GM20000 (cell line): ENCODE data around the gene SYT10.
"Not testable (repeated sequence)": the region's sequence is repeated elsewhere in the genome, so short reads cannot be mapped to it uniquely, and the experiment has no call there.

Experiments
- DNase-seq: peaks from one replicate; pipeline ENCODE4 v3.0.0; 2012; ENCODE audit warnings: low spot score
- CTCF ChIP-seq: IDR thresholded peaks from 2 replicates; pipeline ENCODE4 v1.5.1; 2012; ENCODE audit warnings: mild to moderate bottlenecking, control low read depth; ENCODE audit errors: extremely low read depth, missing control alignments

Gene SYT10

GRCh38 chr12:33431648-33432047 lies 8.0 kb downstream of the SYT10 start:
- TF ChIP-seq CTCF: no peak
- no peak for DNase-seq

- DNase-seq: no peak
- no peak for TF ChIP-seq CTCF
These were observed 10.2 kb downstream of the SYT10 start for GRCh38 chr12:33429468-33429867.

- DNase-seq: no peak
- no peak for TF ChIP-seq CTCF
These were observed 12.5 kb downstream of the SYT10 start for GRCh38 chr12:33427071-33427470.

DNA sequence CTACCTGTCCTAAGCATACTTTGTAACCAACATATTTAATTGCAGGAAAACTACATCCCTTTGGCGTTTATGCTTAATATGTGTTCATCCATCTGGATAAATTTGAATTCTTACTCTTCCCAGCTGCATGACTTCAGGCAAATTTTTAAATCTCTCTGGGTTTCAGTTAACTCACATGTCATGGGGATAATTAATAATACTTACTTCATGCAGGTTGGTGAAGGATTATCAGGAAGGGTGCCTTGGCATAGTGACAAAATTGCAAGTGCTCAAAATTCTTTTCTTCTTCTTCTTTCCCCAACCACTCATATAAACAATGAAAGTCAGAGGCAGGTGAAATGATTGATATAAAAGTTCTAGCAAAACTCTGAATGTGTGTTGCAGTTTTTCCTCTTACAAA lies 15.9 kb downstream of the SYT10 start:
- TF ChIP-seq CTCF: no peak
- DNase-seq: no peak

DNA sequence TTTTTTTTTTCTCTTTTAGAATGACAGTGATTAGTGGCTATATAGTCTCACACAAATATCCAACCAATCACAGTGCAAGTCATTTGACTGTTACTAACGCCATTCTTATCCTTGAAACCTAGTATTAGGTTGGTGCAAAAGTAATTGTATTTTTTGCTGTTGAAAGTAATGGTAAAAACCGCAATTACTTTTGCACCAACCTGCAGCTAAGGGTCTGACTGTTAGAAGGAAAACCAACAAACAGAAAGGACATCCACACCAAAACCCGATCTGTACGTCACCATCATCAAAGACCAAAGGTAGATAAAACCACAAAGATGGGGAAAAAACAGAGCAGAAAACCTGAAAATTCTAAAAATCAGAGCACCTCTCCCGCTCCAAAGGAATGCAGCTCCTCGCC lies 27.2 kb downstream of the SYT10 start:
- DNase-seq: not testable (repeated sequence)

DNA sequence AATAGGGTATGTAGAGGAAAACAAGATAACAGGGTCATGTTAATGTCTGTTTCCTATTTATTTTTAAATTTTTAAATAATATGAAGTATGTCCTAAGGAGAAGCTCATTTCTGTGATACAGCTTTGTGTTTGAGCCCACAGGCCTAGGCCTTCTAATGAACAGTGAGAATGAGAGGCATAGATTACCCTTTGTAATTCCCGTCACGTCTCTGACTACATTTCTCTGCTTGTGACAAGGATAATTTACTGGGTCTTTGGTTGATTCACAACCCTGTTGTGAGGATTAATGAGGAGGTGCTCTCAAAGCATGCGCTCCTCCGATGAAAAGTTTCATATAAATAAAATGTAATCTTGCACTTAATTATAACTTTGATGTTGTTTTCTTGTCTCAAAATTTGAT lies 56.1 kb downstream of the SYT10 start:
- DNase-seq: no peak
- TF ChIP-seq CTCF: no peak

- no peak for DNase-seq
- TF ChIP-seq CTCF: no peak
These were observed 63.5 kb downstream of the SYT10 start for GRCh38 chr12:33376153-33376552.

GRCh38 chr12:33370318-33370717 lies 69.3 kb downstream of the SYT10 start:
- no peak for TF ChIP-seq CTCF
- DNase-seq: no peak
